Measurements from ENCODE around the gene SHOX.

Gene SHOX

DNA sequence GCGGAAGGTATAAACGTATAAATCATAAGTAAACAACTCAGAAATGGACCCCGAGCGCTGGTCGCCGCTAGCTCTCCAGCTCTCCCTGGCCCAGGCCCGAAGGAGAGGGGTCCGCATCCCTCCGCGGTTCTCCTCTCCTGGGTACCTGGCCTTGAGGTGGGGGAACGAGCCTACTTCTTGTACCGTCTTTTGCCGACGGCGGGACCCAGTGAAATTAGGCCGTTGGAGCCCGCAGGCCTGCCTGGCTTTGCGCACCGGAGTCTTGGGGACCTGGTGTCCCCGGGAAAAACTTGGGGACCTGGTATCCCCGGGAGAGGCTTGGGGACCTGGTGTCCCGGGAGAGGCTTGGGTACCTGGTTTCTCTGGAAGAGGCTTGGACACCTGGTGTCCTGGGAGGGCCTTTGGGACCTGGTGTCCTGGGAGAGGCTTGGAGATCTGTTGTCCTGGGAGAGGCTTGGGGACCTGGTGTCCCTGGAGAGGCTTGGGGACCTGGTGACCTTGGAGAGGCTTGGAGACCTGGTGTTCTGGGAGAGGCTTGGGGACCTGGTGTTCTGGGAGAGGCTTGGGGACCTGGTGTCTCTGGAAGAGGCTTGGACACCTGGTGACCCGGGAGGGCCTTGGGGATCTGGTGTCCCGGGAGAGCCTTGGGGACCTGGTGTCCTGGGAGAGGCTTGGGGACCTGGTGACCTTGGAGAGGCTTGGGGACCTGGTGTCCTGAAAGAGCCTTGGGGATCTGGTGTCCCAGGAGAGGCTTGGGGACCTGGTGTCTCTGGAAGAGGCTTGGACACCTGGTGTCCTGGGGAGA, 12.0 kb downstream of the SHOX start:
- no peaks in the 10 kb centered on the region for H3K27me3 ChIP-seq (ENCODE audit: insufficient read depth, low read depth)
- H3K9ac ChIP-seq = no peak overlapping the region
- no peaks in the 10 kb centered on the region for H4K20me1 ChIP-seq (ENCODE audit: insufficient read depth)
- H3K4me3 ChIP-seq (IDR thresholded peaks at IDR 0.05; ENCODE audit: insufficient read depth, low read depth, low read length) = no peak overlapping the region
- no peaks in the 10 kb centered on the region for H3K36me3 ChIP-seq (ENCODE audit: insufficient read depth)
- H3K4me2 ChIP-seq = no peak overlapping the region
- no peak overlapping the region for H3K27ac ChIP-seq
- TF ChIP-seq, protein P1, sequence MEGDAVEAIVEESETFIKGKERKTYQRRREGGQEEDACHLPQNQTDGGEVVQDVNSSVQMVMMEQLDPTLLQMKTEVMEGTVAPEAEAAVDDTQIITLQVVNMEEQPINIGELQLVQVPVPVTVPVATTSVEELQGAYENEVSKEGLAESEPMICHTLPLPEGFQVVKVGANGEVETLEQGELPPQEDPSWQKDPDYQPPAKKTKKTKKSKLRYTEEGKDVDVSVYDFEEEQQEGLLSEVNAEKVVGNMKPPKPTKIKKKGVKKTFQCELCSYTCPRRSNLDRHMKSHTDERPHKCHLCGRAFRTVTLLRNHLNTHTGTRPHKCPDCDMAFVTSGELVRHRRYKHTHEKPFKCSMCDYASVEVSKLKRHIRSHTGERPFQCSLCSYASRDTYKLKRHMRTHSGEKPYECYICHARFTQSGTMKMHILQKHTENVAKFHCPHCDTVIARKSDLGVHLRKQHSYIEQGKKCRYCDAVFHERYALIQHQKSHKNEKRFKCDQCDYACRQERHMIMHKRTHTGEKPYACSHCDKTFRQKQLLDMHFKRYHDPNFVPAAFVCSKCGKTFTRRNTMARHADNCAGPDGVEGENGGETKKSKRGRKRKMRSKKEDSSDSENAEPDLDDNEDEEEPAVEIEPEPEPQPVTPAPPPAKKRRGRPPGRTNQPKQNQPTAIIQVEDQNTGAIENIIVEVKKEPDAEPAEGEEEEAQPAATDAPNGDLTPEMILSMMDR (conservative IDR thresholded peaks at IDR 0.05; ENCODE audit: low read depth, low read length) = no peak
- no peak overlapping the region for H2AFZ ChIP-seq (ENCODE audit: low read depth)
- H3K4me1 ChIP-seq (ENCODE audit: low read depth, poor library complexity, severe bottlenecking) = no peaks in the 10 kb centered on the region
- no peaks in the 10 kb centered on the region for H3K79me2 ChIP-seq (ENCODE audit: insufficient read depth, low read depth)

DNA sequence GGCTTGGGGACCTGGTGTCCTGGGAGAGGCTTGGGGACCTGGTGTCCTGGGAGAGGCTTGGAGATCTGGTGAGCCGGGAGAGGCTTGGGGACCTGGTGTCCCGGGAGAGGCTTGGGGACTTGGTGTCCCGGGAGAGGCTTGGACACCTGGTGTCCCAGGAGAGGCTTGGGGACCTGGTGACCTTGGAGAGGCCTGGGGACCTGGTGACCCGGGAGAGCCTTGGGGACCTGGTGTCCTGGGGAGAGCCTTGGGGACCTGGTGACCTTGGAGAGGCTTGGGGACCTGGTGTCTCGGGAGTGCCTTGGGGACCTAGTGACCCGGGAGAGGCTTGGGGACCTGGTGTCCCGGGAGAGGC, 12.6 kb downstream of the SHOX start:
- H3K4me1 ChIP-seq (ENCODE audit: low read depth, poor library complexity, severe bottlenecking) = no peaks in the 10 kb centered on the region
- TF ChIP-seq, protein P1 (conservative IDR thresholded peaks at IDR 0.05; ENCODE audit: low read depth, low read length) = no peak

DNA sequence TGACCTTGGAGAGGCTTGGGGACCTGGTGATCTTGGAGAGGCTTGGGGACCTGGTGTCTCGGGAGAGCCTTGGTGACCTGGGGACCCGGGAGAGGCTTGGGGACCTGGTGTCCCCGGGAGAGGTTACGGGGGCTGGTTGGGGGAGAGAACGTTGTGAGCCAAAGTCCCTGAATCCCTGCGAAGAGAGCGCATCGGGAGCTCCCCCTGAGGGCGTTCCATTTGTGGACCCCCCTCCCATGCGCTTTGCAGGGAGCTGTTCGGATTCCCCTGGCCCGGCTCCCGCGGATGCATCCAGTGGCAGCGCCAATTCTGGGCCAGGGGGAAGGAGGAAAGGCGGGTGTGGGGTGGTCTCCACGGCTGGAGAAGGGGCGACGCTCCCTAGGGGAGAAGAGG, 13.3 kb downstream of the SHOX start:
- TF ChIP-seq, protein P1 (conservative IDR thresholded peaks at IDR 0.05; ENCODE audit: low read depth, low read length) = no peak
- Histone ChIP-seq H4K20me1 (ENCODE audit: insufficient read depth) (no peaks in the 10 kb centered on the region), H3K4me1 (ENCODE audit: low read depth, poor library complexity, severe bottlenecking) (no peaks in the 10 kb centered on the region), H3K79me2 (ENCODE audit: insufficient read depth, low read depth) (no peaks in the 10 kb centered on the region), H3K9ac (no peak overlapping the region), H3K27ac (no peak overlapping the region), H2AFZ (ENCODE audit: low read depth) (no peak overlapping the region), H3K4me2 (no peak overlapping the region), H3K36me3 (ENCODE audit: insufficient read depth) (no peaks in the 10 kb centered on the region), H3K27me3 (ENCODE audit: insufficient read depth, low read depth) (no peaks in the 10 kb centered on the region), H3K4me3 (IDR thresholded peaks at IDR 0.05; ENCODE audit: insufficient read depth, low read depth, low read length) (no peak overlapping the region)

More for the DNA sequence above, 12.6 kb downstream of the SHOX start:
- Histone ChIP-seq H4K20me1 (ENCODE audit: insufficient read depth) (no peaks in the 10 kb centered on the region), H3K4me3 (IDR thresholded peaks at IDR 0.05; ENCODE audit: insufficient read depth, low read depth, low read length) (no peak overlapping the region), H3K9ac (no peak overlapping the region), H2AFZ (ENCODE audit: low read depth) (no peak overlapping the region), H3K27me3 (ENCODE audit: insufficient read depth, low read depth) (no peaks in the 10 kb centered on the region), H3K27ac (no peak overlapping the region), H3K4me2 (no peak overlapping the region), H3K79me2 (ENCODE audit: insufficient read depth, low read depth) (no peaks in the 10 kb centered on the region), H3K36me3 (ENCODE audit: insufficient read depth) (no peaks in the 10 kb centered on the region)

DNA sequence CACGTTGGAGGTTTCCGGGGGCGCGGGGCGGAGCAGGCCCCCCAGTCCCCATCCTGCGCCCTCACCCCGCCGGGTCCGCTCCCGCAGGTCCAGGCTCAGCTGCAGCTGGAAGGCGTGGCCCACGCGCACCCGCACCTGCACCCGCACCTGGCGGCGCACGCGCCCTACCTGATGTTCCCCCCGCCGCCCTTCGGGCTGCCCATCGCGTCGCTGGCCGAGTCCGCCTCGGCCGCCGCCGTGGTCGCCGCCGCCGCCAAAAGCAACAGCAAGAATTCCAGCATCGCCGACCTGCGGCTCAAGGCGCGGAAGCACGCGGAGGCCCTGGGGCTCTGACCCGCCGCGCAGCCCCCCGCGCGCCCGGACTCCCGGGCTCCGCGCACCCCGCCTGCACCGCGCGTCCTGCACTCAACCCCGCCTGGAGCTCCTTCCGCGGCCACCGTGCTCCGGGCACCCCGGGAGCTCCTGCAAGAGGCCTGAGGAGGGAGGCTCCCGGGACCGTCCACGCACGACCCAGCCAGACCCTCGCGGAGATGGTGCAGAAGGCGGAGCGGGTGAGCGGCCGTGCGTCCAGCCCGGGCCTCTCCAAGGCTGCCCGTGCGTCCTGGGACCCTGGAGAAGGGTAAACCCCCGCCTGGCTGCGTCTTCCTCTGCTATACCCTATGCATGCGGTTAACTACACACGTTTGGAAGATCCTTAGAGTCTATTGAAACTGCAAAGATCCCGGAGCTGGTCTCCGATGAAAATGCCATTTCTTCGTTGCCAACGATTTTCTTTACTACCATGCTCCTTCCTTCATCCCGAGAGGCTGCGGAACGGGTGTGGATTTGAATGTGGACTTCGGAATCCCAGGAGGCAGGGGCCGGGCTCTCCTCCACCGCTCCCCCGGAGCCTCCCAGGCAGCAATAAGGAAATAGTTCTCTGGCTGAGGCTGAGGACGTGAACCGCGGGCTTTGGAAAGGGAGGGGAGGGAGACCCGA, 14.0 kb downstream of the SHOX start:
- Histone ChIP-seq H3K36me3 (ENCODE audit: insufficient read depth) (no peaks in the 10 kb centered on the region), H3K9ac (no peak overlapping the region), H3K4me2 (no peak overlapping the region), H3K4me3 (IDR thresholded peaks at IDR 0.05; ENCODE audit: insufficient read depth, low read depth, low read length) (no peak overlapping the region), H3K4me1 (ENCODE audit: low read depth, poor library complexity, severe bottlenecking) (no peaks in the 10 kb centered on the region), H3K27me3 (ENCODE audit: insufficient read depth, low read depth) (no peaks in the 10 kb centered on the region), H2AFZ (ENCODE audit: low read depth) (no peak overlapping the region), H3K79me2 (ENCODE audit: insufficient read depth, low read depth) (no peaks in the 10 kb centered on the region), H3K27ac (no peak overlapping the region), H4K20me1 (ENCODE audit: insufficient read depth) (no peaks in the 10 kb centered on the region)
- TF ChIP-seq, protein P1 (conservative IDR thresholded peaks at IDR 0.05; ENCODE audit: low read depth, low read length) = no peak

All from KMS-11 (cell line).